A549 (cell line): Measurements from ENCODE around the gene UTS2R. TPM values are rescaled to one million over a fixed set of nuclear protein-coding genes. Genes with fewer than 3 reads are reported as not detected.
A peak's percentile ranks its signal among the peaks of the same experiment; 100 is the strongest.

Experiments used
- ATAC-seq, 2 experiments: fragments of 200-7000 bp in 1 of 2; fragments of >200 bp in 1 of 2; cut with Nextera tagmentation in 1 of 2; cut with Tn5 transposase in 1 of 2; 3 replicates each; pipeline versions ENCODE4 v1.8.0 to v1.9.1; 2018 to 2020; ENCODE audit warnings: mild to moderate bottlenecking in 1 of 2, moderate library complexity in 1 of 2
- CTCF ChIA-PET: fragments of 300-600 bp; sonication (Branson Sonifier 250); formaldehyde crosslinking; extraction: SDS; loops from one replicate; lab custom pipeline; 2021; ENCODE audit warnings: antibody characterized with exemption, inconsistent platforms; lab: Yijun Ruan, JAX
- POLR2A ChIA-PET: fragments of 350-600 bp; formaldehyde crosslinking; extraction: SDS; loops from one replicate; lab custom pipeline; 2021; ENCODE audit warnings: antibody characterized with exemption, inconsistent platforms; lab: Yijun Ruan, JAX
- DNase-seq, 2 experiments: peaks; one replicate each; pipeline versions ENCODE4 v3.0.0 to v3.0.0-alpha.2; 2011 to 2016; ENCODE audit warnings: low read depth in 1 of 2, low spot score in 1 of 2
- FAIRE-seq: peaks from 2 replicates; lab custom pipeline; 2011; peaks lifted over from hg19 to GRCh38; lab: Jason Lieb, UNC
- H3K27ac ChIP-seq, 2 experiments: fragments of >200 bp; sonication (Bioruptor Twin); formaldehyde crosslinking; 3 replicates each; pipeline ENCODE4 v1.5.1; 2016 to 2017
- H3K4me1 ChIP-seq: fragments of >200 bp; sonication (Bioruptor Twin); formaldehyde crosslinking; 3 replicates; pipeline ENCODE4 v1.6.1; 2016
- H3K4me2 ChIP-seq: fragments of >200 bp; sonication (Bioruptor Twin); formaldehyde crosslinking; 3 replicates; pipeline ENCODE4 v1.6.1; 2016
- H3K4me3 ChIP-seq: fragments of >200 bp; sonication (Bioruptor Twin); formaldehyde crosslinking; 3 replicates; pipeline ENCODE4 v1.5.1; 2016
- H3K9me3 ChIP-seq: fragments of >200 bp; sonication (Bioruptor Twin); formaldehyde crosslinking; 3 replicates; pipeline ENCODE4 v1.6.1; 2016
- BHLHE40 ChIP-seq: IDR thresholded peaks from 2 replicates; pipeline ENCODE4 v1.6.1; 2012; ENCODE audit warnings: low read depth, low read length, inconsistent platforms
- CBX2 ChIP-seq: fragments of 200-600 bp; sonication (generic); IDR thresholded peaks from 2 replicates; pipeline ENCODE4 v1.6.1; 2016; ENCODE audit warnings: low read depth, mild to moderate bottlenecking, borderline replicate concordance
- CBX8 ChIP-seq: fragments of 200-600 bp; sonication (generic); IDR thresholded peaks from 2 replicates; pipeline ENCODE4 v1.6.1; 2016
- EP300 ChIP-seq, 2 experiments: fragments of >200 bp; sonication (Bioruptor Twin); formaldehyde crosslinking; IDR thresholded peaks; 2 replicates in 1 of 2; 3 replicates in 1 of 2; pipeline ENCODE4 v1.6.1; 2016 to 2017
- FOSB ChIP-seq: fragments of 250-450 bp; sonication (Bioruptor Pico); IDR thresholded peaks from 2 replicates; pipeline ENCODE4 v1.5.0; 2020; ENCODE audit warnings: mild to moderate bottlenecking, moderate library complexity
- FOSL2 ChIP-seq, 2 experiments: fragments of 450-650 bp in 1 of 2; fragments of >200 bp in 1 of 2; sonication (Bioruptor Twin) in 1 of 2; formaldehyde crosslinking; IDR thresholded peaks; 2 replicates each; pipeline versions ENCODE4 v1.5.0 to v1.6.1; 2016 to 2020; ENCODE audit warnings: mild to moderate bottlenecking in 1 of 2, moderate library complexity in 1 of 2
- HEYL ChIP-seq: fragments of 250-450 bp; sonication (Bioruptor Pico); IDR thresholded peaks from 2 replicates; pipeline ENCODE4 v1.8.0; 2021; ENCODE audit warnings: mild to moderate bottlenecking, moderate library complexity
- HOXA7 ChIP-seq: fragments of 250-450 bp; sonication (Bioruptor Pico); IDR thresholded peaks from 2 replicates; pipeline ENCODE4 v1.5.0; 2020; ENCODE audit warnings: mild to moderate bottlenecking, moderate library complexity
- HOXB13 ChIP-seq: fragments of 250-450 bp; sonication (Bioruptor Pico); IDR thresholded peaks from 2 replicates; pipeline ENCODE4 v1.5.0; 2020; ENCODE audit warnings: low read depth, mild to moderate bottlenecking, moderate library complexity
- HOXB5 ChIP-seq: fragments of 250-450 bp; sonication (Bioruptor Pico); IDR thresholded peaks from 2 replicates; pipeline ENCODE4 v1.5.0; 2020; ENCODE audit warnings: mild to moderate bottlenecking, moderate library complexity
- JUN ChIP-seq, 2 experiments: fragments of >200 bp; sonication (Bioruptor Twin); formaldehyde crosslinking; IDR thresholded peaks; 2 replicates in 1 of 2; 3 replicates in 1 of 2; pipeline ENCODE4 v1.6.1; 2016 to 2017
- JUNB ChIP-seq: fragments of >200 bp; sonication (Bioruptor Twin); formaldehyde crosslinking; IDR thresholded peaks from 2 replicates; pipeline ENCODE4 v1.6.1; 2016
- KDM5A ChIP-seq: fragments of 200-600 bp; sonication (generic); IDR thresholded peaks from 2 replicates; pipeline ENCODE4 v1.6.1; 2016; ENCODE audit warnings: antibody characterized with exemption, mild to moderate bottlenecking
- MAZ ChIP-seq: fragments of 150-350 bp; IDR thresholded peaks from 2 replicates; pipeline ENCODE4 v1.6.1; 2014; ENCODE audit warnings: antibody characterized with exemption, low read depth, low read length, borderline replicate concordance
- MYC ChIP-seq: IDR thresholded peaks from 2 replicates; pipeline ENCODE4 v1.6.1; 2012; ENCODE audit warnings: mild to moderate bottlenecking, inconsistent platforms, low read length, improper control_type of control experiment, borderline replicate concordance
- POLR2A ChIP-seq: IDR thresholded peaks from 2 replicates; pipeline ENCODE4 v1.6.1; 2012; ENCODE audit warnings: mild to moderate bottlenecking, low read length
- POLR2AphosphoS2 ChIP-seq: conservative IDR thresholded peaks from 2 replicates; pipeline ENCODE4 v1.6.1; 2012; ENCODE audit warnings: low read length, improper control_type of control experiment, inconsistent platforms
- RCOR1 ChIP-seq: fragments of 150-350 bp; IDR thresholded peaks from 2 replicates; pipeline ENCODE4 v1.6.1; 2014; ENCODE audit warnings: antibody characterized with exemption, low read length, low read depth
- RNF2 ChIP-seq: fragments of 200-600 bp; sonication (generic); IDR thresholded peaks from 2 replicates; pipeline ENCODE4 v1.6.1; 2016; ENCODE audit warnings: low read depth, mild to moderate bottlenecking, antibody characterized with exemption, moderate library complexity, borderline replicate concordance
- SMC3 ChIP-seq: fragments of >200 bp; sonication (Bioruptor Twin); formaldehyde crosslinking; IDR thresholded peaks from 3 replicates; pipeline ENCODE4 v1.6.1; 2018; ENCODE audit warnings: inconsistent platforms
- SREBF2 ChIP-seq: fragments of 450-650 bp; IDR thresholded peaks from 2 replicates; pipeline ENCODE4 v1.6.1; 2014; ENCODE audit warnings: mild to moderate bottlenecking, moderate library complexity
- ZFP36 ChIP-seq: fragments of 450-650 bp; IDR thresholded peaks from 2 replicates; pipeline ENCODE4 v1.6.1; 2014; ENCODE audit warnings: borderline replicate concordance; ENCODE audit not compliant: partially characterized antibody
- WGBS: methylation state at CpG from one replicate; pipeline ENCODE4 v1.1.6; 2017; ENCODE audit errors: missing lambda C conversion rate; 5-methylcytosine and 5-hydroxymethylcytosine counted together
- polyA plus RNA-seq, 4 experiments: library from polyadenylated mRNA; depleted of rRNA in 3 of 4; stranded (reverse); fragments of >200 nt; fragmentation: RNase III in 1 of 4; extraction: RNeasy Plus Mini Kit Qiagen cat#74134 plus additional on column Dnase treatment in 1 of 4; gene quantifications; 2 replicates in 3 of 4; 3 replicates in 1 of 4; pipeline ENCODE4 v1.2.3, GENCODE V29; 2011 to 2017
- TF ChIP-seq, protein P1 (sequence below): fragments of 150-350 bp; IDR thresholded peaks from 2 replicates; pipeline ENCODE4 v1.6.1; 2014; ENCODE audit warnings: low read depth, mild to moderate bottlenecking, low read length
- TF ChIP-seq, protein P2 (sequence below): fragments of >200 bp; sonication (Bioruptor Twin); formaldehyde crosslinking; IDR thresholded peaks from 3 replicates; pipeline ENCODE4 v1.5.1; 2016
- TF ChIP-seq, protein P3 (sequence below): IDR thresholded peaks from 2 replicates; pipeline ENCODE4 v1.6.1; 2012
- TF ChIP-seq, protein P4 (sequence below): IDR thresholded peaks from 2 replicates; pipeline ENCODE4 v1.6.1; 2012; ENCODE audit warnings: low read depth, borderline replicate concordance
- TF ChIP-seq, protein P5 (sequence below): IDR thresholded peaks from 2 replicates; pipeline ENCODE4 v1.6.1; 2012

UTS2R gene
- polyA plus RNA-seq, 2 of the 4 experiments (the other 2 are of a cell fraction), result not detected

DNA sequence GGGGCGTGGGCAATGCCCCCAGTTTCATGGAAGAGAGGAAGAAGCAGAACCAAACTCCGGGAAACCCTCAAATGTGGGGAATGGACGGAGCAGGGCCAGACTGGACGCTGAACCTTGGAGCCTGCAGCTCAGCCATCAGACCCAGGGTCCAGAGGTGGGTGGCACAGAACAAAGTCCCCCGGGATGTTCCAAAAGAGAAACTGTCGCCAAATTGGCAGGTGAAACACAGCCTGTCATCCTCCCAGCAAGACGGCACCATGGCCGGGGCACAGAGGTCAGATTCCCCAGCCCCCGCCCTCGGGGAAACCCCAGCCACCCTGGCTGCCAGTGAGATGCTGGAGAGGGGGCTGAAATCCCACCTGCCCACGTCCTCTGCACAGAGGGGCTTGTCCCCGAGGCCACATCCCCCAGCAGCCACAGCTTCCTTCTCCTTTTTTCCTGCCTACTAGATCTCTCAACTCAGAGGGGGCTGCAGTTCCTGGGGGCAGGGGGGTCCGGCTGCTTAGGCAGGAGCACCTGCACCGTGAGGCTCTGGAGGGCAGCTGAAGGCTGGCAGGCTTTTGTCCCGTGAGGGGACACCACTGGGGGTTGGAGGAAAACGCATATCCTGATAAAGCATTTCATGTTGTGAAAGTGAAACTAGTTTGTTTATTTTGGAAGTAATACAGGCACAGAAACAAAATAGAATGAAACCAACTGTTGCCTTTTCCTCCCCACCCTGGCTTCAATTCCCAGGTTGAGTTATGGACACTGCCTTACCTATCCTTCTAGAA lies 36.8 kb upstream of the UTS2R start:
- CTCF ChIA-PET, result interaction anchor here (0.6 to 15.6 kb wide), 7 partner anchors 9 to 93 kb away, joined by 3 to 343 read pairs (median 37); no protein-coding TSS in a partner anchor
- no peak overlapping the region; the same call in 2 of the 3 replicates for H3K4me3 ChIP-seq
- H3K27ac ChIP-seq, result peak overlapping the region; percentile 43 to 93
- WGBS, result 48% methylated on average over 16 of the region's 16 CpGs
- ATAC-seq (no peak), FAIRE-seq (no peak), DNase-seq (no peak)
- peaks cover 59% of the 10 kb centered on the region for H3K4me1 ChIP-seq
- H3K4me2 ChIP-seq, result peak overlapping the region; percentile 98
- H3K9me3 ChIP-seq, result no peaks in the 10 kb centered on the region
- TF ChIP-seq CBX2 (no peak), RCOR1 (no peak), FOSL2 (IDR thresholded peaks at IDR 0.05) (no peak), FOSL2 (CRISPR knock-in tag; IDR thresholded peaks at IDR 0.05) (no peak), FOSB (CRISPR knock-in tag) (no peak), JUNB (no peak), JUN (IDR thresholded peaks at IDR 0.05) (no peak), RNF2 (no peak), MAZ (no peak), ZFP36 (no peak)
- TF ChIP-seq, protein P1, sequence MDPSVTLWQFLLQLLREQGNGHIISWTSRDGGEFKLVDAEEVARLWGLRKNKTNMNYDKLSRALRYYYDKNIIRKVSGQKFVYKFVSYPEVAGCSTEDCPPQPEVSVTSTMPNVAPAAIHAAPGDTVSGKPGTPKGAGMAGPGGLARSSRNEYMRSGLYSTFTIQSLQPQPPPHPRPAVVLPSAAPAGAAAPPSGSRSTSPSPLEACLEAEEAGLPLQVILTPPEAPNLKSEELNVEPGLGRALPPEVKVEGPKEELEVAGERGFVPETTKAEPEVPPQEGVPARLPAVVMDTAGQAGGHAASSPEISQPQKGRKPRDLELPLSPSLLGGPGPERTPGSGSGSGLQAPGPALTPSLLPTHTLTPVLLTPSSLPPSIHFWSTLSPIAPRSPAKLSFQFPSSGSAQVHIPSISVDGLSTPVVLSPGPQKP, result no peak
- TF ChIP-seq, protein P2, sequence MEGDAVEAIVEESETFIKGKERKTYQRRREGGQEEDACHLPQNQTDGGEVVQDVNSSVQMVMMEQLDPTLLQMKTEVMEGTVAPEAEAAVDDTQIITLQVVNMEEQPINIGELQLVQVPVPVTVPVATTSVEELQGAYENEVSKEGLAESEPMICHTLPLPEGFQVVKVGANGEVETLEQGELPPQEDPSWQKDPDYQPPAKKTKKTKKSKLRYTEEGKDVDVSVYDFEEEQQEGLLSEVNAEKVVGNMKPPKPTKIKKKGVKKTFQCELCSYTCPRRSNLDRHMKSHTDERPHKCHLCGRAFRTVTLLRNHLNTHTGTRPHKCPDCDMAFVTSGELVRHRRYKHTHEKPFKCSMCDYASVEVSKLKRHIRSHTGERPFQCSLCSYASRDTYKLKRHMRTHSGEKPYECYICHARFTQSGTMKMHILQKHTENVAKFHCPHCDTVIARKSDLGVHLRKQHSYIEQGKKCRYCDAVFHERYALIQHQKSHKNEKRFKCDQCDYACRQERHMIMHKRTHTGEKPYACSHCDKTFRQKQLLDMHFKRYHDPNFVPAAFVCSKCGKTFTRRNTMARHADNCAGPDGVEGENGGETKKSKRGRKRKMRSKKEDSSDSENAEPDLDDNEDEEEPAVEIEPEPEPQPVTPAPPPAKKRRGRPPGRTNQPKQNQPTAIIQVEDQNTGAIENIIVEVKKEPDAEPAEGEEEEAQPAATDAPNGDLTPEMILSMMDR, result no peak
- TF ChIP-seq, protein P3, sequence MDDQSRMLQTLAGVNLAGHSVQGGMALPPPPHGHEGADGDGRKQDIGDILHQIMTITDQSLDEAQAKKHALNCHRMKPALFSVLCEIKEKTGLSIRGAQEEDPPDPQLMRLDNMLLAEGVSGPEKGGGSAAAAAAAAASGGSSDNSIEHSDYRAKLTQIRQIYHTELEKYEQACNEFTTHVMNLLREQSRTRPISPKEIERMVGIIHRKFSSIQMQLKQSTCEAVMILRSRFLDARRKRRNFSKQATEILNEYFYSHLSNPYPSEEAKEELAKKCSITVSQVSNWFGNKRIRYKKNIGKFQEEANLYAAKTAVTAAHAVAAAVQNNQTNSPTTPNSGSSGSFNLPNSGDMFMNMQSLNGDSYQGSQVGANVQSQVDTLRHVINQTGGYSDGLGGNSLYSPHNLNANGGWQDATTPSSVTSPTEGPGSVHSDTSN, result no peak
- POLR2A ChIA-PET, result no interaction called here

DNA sequence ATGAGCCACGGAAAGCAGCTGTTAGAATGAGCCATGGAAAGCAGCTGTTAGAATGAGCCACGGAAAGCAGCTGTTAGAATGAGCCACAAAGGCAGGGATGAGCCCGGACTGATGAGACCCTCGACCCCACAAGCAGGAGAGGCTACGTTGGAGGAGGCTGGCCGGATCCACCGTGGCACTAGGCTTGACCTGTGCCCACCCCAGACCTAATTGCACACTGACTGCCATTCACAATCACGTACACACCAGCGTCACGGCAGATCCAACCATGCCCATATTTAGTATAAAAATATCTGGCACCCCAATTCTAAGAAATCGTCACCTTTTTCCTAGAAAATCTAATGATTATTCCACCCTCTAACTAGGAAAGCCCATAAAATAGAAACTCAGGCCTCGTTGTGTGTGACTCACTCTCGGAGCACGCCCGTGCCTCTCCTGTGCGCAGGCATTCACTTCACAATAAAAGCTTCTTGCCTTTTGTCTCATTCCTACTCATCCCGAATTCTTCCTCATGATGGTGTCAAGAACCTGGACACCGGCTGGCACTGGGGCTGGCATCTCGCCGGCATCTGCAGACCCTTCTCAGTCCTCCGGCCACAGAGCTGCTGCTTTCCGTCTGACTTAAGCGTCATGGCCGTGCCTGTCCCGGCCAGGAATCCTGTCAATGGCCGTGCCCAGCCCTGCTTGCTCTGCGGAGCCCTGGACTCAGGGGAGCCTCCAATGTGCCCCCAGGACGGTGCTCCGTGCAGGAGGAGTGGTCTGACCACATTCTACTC lies 32.5 kb upstream of the UTS2R start:
- FAIRE-seq (peak; percentile 61), DNase-seq (peak; percentile 86 to 94), ATAC-seq (peak; percentile 81 to 89)
- Histone ChIP-seq H3K27ac (peak overlapping the region; percentile 86 to 92), H3K4me3 (peak overlapping the region; percentile 37), H3K4me1 (peaks cover 42% of the 10 kb centered on the region), H3K9me3 (no peaks in the 10 kb centered on the region), H3K4me2 (peak overlapping the region; percentile 92)
- ChIA-PET POLR2A (interaction anchor here (0.7 to 2.2 kb wide), 3 partner anchors 9 to 47 kb away, joined by 3 to 9 read pairs (median 6); no protein-coding TSS in a partner anchor), CTCF (interaction anchor here (0.9 to 5.8 kb wide), 15 partner anchors 8 to 212 kb away, joined by 3 to 37 read pairs (median 5); no protein-coding TSS in a partner anchor)
- WGBS, result 3% methylated on average over 28 of the region's 29 CpGs
- TF ChIP-seq POLR2AphosphoS2, result no peak
- TF ChIP-seq FOSL2 (IDR thresholded peaks at IDR 0.05), result peak; percentile 83
- peak; percentile 96 for TF ChIP-seq FOSL2 (CRISPR knock-in tag; IDR thresholded peaks at IDR 0.05)
- TF ChIP-seq POLR2A, result peak; percentile 29; the same call in 1 of the 2 replicates
- TF ChIP-seq HOXB5 (CRISPR knock-in tag), result no peak; the same call in 1 of the 2 replicates
- TF ChIP-seq KDM5A, result no peak
- no peak for TF ChIP-seq HEYL (CRISPR knock-in tag)
- no peak for TF ChIP-seq SREBF2
- TF ChIP-seq, protein P4, sequence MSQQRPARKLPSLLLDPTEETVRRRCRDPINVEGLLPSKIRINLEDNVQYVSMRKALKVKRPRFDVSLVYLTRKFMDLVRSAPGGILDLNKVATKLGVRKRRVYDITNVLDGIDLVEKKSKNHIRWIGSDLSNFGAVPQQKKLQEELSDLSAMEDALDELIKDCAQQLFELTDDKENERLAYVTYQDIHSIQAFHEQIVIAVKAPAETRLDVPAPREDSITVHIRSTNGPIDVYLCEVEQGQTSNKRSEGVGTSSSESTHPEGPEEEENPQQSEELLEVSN, result peak; percentile 76; the same call in 1 of the 2 replicates
- no peak for TF ChIP-seq HOXA7 (CRISPR knock-in tag)
- TF ChIP-seq BHLHE40, result peak; percentile 83
- 0 out of 3 replicates have a peak, but pooled peaks have one; percentile 7 for TF ChIP-seq SMC3
- no peak for TF ChIP-seq CBX8
- TF ChIP-seq JUN (IDR thresholded peaks at IDR 0.05), result peak in 1 of 2 experiments; percentile 59; a peak in 3 of 5 replicates
- TF ChIP-seq, protein P5, sequence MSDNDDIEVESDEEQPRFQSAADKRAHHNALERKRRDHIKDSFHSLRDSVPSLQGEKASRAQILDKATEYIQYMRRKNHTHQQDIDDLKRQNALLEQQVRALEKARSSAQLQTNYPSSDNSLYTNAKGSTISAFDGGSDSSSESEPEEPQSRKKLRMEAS, result peak; percentile 95
- TF ChIP-seq MYC, result no peak; the same call in 1 of the 2 replicates
- TF ChIP-seq HOXB13 (CRISPR knock-in tag), result peak; percentile 72; the same call in 1 of the 2 replicates
- TF ChIP-seq, protein P3, result 0 out of 2 replicates have a peak, but pooled peaks have one; percentile 1
- TF ChIP-seq EP300 (IDR thresholded peaks at IDR 0.05), result no peak
